ENCODE measurements around the gene MRS2. TPM values are rescaled to one million over a fixed set of nuclear protein-coding genes. Genes with fewer than 3 reads are reported as not detected.

The MRS2 gene
- total and polyA plus RNA-seq, 9 of the 15 experiments (the other 6 are each of a cell fraction or from before 2014, with no cell fraction given): 14.6 to 57.9 (median 48.1) TPM

DNA sequence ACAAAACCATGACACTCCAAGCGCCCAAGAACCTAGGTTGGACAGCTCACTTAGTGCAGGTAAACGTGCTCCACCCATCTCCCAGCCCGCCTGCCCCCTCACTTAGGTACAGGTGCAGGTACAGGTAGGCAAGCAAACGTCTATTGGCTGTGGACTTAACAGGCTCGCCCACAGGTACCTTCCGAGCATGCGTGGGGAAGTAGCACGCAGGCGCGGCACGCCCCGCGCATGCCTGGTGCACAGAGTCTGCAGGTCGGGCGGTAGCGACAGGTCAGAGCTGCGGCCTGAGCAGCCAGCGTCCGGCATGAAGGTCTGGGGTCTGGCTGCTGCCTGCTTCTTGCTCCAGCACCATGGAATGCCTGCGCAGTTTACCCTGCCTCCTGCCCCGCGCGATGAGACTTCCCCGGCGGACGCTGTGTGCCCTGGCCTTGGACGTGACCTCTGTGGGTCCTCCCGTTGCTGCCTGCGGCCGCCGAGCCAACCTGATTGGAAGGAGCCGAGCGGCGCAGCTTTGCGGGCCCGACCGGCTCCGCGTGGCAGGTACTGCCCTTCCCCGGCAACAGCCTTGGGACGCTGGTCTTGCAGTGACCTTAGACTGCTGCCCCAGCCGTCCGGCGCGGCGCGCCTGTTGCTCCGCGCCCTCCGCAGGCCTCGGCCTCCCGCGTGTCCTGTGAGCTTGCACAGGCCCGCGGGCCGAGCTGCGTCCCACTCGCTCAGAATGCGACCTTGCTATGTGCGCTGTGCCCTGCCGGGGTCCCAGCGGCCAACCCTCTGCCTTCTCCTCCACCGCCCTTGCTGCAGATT lies at the start of gene MRS2 (continued):
- TF ChIP-seq, protein P1, sequence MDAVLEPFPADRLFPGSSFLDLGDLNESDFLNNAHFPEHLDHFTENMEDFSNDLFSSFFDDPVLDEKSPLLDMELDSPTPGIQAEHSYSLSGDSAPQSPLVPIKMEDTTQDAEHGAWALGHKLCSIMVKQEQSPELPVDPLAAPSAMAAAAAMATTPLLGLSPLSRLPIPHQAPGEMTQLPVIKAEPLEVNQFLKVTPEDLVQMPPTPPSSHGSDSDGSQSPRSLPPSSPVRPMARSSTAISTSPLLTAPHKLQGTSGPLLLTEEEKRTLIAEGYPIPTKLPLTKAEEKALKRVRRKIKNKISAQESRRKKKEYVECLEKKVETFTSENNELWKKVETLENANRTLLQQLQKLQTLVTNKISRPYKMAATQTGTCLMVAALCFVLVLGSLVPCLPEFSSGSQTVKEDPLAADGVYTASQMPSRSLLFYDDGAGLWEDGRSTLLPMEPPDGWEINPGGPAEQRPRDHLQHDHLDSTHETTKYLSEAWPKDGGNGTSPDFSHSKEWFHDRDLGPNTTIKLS (IDR thresholded peaks at IDR 0.05; ENCODE audit: borderline replicate concordance, low read depth): peak; percentile 61
- peak; percentile 51; the same call in 1 of the 2 replicates for TF ChIP-seq HNRNPL (IDR thresholded peaks at IDR 0.05; ENCODE audit: low read depth, low read length)
- TF ChIP-seq CBX3 (IDR thresholded peaks at IDR 0.05; ENCODE audit: borderline replicate concordance in 1 of 2, low read length in 2 of 2): peak in 1 of 2 experiments; percentile 58; a peak in 1 of 3 replicates
- no peak for TF ChIP-seq MXI1 (IDR thresholded peaks at IDR 0.05; ENCODE audit: low read depth, low read length)
- TF ChIP-seq ELF4 (CRISPR knock-in tag; IDR thresholded peaks at IDR 0.05): no peak
- TF ChIP-seq ELF2 (CRISPR knock-in tag; IDR thresholded peaks at IDR 0.05): peak; percentile 33; the same call in 1 of the 2 replicates
- peak in 1 of 2 experiments; percentile 24; a peak in 1 of 4 replicates for TF ChIP-seq SRF (CRISPR knock-in tag; IDR thresholded peaks at IDR 0.05)
- peak; percentile 71; the same call in 1 of the 2 replicates for TF ChIP-seq POLR2AphosphoS5 (IDR thresholded peaks at IDR 0.05; ENCODE audit: control insufficient read depth, insufficient read depth, low read depth, low read length)
- TF ChIP-seq ZNF217 (CRISPR knock-in tag; IDR thresholded peaks at IDR 0.05): no peak
- TF ChIP-seq, protein P2, sequence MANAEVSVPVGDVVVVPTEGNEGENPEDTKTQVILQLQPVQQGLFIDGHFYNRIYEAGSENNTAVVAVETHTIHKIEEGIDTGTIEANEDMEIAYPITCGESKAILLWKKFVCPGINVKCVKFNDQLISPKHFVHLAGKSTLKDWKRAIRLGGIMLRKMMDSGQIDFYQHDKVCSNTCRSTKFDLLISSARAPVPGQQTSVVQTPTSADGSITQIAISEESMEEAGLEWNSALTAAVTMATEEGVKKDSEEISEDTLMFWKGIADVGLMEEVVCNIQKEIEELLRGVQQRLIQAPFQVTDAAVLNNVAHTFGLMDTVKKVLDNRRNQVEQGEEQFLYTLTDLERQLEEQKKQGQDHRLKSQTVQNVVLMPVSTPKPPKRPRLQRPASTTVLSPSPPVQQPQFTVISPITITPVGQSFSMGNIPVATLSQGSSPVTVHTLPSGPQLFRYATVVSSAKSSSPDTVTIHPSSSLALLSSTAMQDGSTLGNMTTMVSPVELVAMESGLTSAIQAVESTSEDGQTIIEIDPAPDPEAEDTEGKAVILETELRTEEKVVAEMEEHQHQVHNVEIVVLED (CRISPR knock-in tag; IDR thresholded peaks at IDR 0.05): peak; percentile 32; the same call in 1 of the 2 replicates
- no peak for TF ChIP-seq TEAD4 (IDR thresholded peaks at IDR 0.05; ENCODE audit: low read length)
- TF ChIP-seq TEAD4 (CRISPR knock-in tag; IDR thresholded peaks at IDR 0.05; ENCODE audit: borderline replicate concordance): peak; percentile 88; the same call in 1 of the 2 replicates
- TF ChIP-seq BCOR (IDR thresholded peaks at IDR 0.05): 0 out of 2 replicates have a peak, but pooled peaks have one; percentile 37
- peak; percentile 78; the same call in 1 of the 2 replicates for TF ChIP-seq MBD2 (IDR thresholded peaks at IDR 0.05; ENCODE audit: borderline replicate concordance, low read depth)
- TF ChIP-seq POLR2G (IDR thresholded peaks at IDR 0.05; ENCODE audit: low read depth, low read length): peak; percentile 91
- peak; percentile 61 for TF ChIP-seq HNRNPLL (IDR thresholded peaks at IDR 0.05; ENCODE audit: low read depth, low read length, poor library complexity, severe bottlenecking)
- TF ChIP-seq ESRRA (IDR thresholded peaks at IDR 0.05; ENCODE audit: borderline replicate concordance, low read depth): peak; percentile 94
- no peak for TF ChIP-seq CREBBP (IDR thresholded peaks at IDR 0.05; ENCODE audit: low read depth, low read length)

All from K562 (cell line).